ENCODE results near the gene STX19. TPM values are rescaled to one million over a fixed set of nuclear protein-coding genes. Genes with fewer than 3 reads are reported as not detected.

STX19 gene
- 0.30 TPM in 1 of 2 replicates, not detected in the other for total RNA-seq (2014; rRNA removed; shearing (Covaris generic))

GRCh38 chr3:94028093-94028837 lies at the start of gene STX19:
TSS of gene STX19 (minus strand) at chr3:94028597. CDS start at chr3:94015269, 13,328 bp downstream.

GRCh38 chr3:94062513-94063404 lies 34.4 kb upstream of the STX19 start, which contains the start of the genes DHFR2 and NSUN3:
TSS of gene DHFR2 (minus strand) at chr3:94062916. CDS start at chr3:94061511, 1,405 bp downstream.
TSS of gene NSUN3 (plus strand) at chr3:94063061. CDS start at chr3:94063127, 66 bp downstream.

GRCh38 chr3:93979850-93980676 lies 48.3 kb downstream of the STX19 start, which contains the start of gene ARL13B:
TSS of gene ARL13B (plus strand) at chr3:93980155. CDS start at chr3:93980424, 269 bp downstream.

DNA sequence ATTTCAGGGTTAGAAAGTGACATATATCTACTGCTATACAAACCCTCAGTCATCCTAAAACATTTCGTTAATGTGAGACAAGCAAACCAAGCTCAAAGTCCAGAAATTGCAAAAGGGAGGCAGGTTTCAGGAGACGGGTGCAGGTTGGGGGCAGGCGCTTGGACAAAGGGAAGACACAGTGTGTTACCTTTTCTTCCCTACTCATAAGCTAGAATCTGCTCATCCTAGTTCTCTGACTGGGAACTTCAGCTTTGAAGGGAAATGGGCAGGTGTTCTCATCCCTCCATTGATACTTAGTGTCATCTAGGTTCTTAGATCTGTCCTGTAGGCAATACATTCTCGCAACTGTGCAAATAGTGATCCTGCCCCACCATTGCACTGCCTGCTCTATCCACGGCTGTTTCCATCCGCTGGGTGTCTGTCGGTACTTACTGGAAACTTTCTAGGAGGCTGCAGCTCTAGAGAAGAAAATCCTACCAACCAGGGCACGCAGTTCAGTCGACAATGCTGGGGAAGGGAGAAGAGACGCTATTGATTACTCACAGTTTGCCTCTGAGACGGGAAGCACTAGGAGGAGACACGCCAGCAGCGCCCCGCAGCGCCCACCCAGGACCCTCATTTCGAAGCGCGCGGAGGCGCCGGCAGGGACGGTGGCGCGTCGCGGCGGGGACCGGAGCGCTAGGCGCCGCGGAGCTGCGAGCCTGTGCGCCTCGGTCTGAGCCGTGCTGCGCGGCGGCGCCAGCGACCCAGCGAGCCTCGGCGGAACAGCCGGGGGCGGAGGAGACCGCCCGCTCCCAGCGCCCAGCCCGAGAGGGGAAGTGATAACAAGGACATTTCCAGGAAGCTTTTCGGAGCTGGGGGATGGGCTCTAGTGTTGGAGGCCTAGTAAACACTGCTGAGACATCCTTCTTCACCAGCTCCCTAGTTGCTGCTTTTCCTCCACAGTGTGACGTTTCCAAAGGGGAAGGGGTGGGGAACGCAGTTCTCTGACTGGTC lies 55.0 kb downstream of the STX19 start, which contains the start of gene PROS1:
Gene PROS1 (minus strand): TSS at position 766 of the 996 bp plus-strand sequence. CDS start 147 bp downstream, at position 619.

Small RNAs within 50 kb of the gene (small RNA-seq; reads per million reads assigned to genes)
- not detected for gene RF00019
- not detected for gene RNU6-511P

Other genes starting within 250 kb of the STX19 start
- gene PROS1, start 54.7 kb downstream of the STX19 start, total RNA-seq (2014; rRNA removed; shearing (Covaris generic)): 6.0 and 6.6 TPM in 2 replicates
- gene ARL13B, start 48.4 kb downstream of the STX19 start, total RNA-seq (2014; rRNA removed; shearing (Covaris generic)): 19.5 and 22.5 TPM in 2 replicates
- 3.8 and 6.0 TPM in 2 replicates for gene DHFR2, start 34.3 kb upstream of the STX19 start, total RNA-seq (2014; rRNA removed; shearing (Covaris generic))
- 10.0 and 15.3 TPM in 2 replicates for gene NSUN3, start 34.5 kb upstream of the STX19 start, total RNA-seq (2014; rRNA removed; shearing (Covaris generic))

All from A375 (cell line).